ENCODE data around the gene BAIAP2.
A peak's percentile ranks its signal among the peaks of the same experiment; 100 is the strongest.

BAIAP2 gene

DNA sequence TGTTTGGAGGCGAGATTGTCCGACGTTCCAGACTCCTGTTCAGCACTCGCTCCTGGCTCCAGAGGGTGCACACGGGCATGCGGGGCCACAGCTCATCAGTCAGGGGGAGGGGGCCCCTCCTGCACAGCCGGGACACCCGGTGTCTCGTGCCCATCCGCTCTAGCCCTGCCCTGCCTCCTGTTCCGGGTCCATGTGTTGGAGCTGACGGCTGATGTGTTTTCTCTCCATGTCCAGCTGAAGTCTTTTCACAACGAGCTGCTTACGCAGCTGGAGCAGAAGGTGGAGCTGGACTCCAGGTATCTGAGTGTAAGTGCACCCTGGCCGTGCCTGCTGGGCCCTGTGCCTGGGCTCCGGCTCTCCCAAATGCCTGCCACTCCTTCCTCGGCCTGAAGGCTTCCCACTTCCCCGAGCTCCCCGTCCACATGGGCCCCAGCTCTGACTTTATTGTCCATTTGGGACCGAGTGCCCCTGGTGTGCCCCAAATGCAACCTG is 50.5 kb downstream of the BAIAP2 start:
- Histone ChIP-seq H3K9ac (ENCODE audit: insufficient read length) (no peak overlapping the region), H3K36me3 (ENCODE audit: insufficient read depth, low read length) (no peaks in the 10 kb centered on the region), H3K9me3 (ENCODE audit: low read depth, low read length) (no peaks in the 10 kb centered on the region), H3K4me3 (no peak overlapping the region), H3K27ac (no peak overlapping the region)
- TF ChIP-seq FOXP2 (optimal IDR thresholded peaks at IDR 0.05; ENCODE audit: control extremely low read depth, extremely low read length, insufficient read depth) = no peak
- no peak for TF ChIP-seq POLR2AphosphoS5 (IDR thresholded peaks at IDR 0.05; ENCODE audit: borderline replicate concordance, low read depth, low read length)
- no peak for TF ChIP-seq EZH2 (IDR thresholded peaks at IDR 0.05)
- DNase-seq (ENCODE audit: low read depth, low spot score) = no peak

DNA sequence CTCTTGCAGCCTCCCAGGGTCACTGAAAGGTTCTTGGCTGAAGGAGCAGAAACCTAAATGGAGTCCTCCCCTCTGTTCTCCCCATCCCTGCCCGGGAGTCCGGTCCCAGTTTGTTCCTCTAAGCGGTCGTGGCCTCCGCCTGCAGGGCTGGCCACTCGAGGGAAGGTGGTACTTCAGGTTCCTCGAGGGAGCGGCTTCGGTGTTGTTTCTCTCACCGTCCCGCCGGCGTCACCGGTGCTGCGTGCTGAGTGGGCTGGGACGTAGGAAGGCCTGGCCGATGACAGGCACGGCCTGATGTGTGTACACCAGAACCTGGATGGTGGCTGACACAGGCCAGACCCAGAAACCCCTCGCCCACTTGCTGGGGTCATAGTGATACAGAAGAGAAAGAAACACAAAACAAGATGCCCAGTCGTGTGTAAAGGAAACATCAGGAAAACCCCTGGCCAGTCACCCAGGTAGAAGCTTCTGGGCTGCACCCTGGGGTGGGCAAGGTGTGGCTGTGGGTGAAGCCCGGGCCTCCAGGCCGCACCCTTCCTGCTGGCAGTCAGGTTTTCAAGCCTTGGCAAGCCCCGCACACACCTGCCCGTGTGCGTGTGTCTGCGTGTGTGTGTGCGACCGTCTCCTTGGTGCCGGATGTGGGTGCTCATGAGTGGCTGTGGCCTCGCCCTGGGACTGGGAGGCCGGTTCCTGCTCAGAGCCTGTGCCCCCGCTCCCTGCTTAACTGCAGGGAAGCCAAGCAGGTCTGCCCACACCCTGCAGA is 52.0 kb downstream of the BAIAP2 start:
- Histone ChIP-seq H3K9ac (ENCODE audit: insufficient read length) (no peak overlapping the region), H3K36me3 (ENCODE audit: insufficient read depth, low read length) (no peaks in the 10 kb centered on the region), H3K27ac (no peak overlapping the region), H3K9me3 (ENCODE audit: low read depth, low read length) (no peaks in the 10 kb centered on the region), H3K4me3 (no peak overlapping the region)
- TF ChIP-seq POLR2AphosphoS5 (IDR thresholded peaks at IDR 0.05; ENCODE audit: borderline replicate concordance, low read depth, low read length) = no peak
- no peak for TF ChIP-seq EZH2 (IDR thresholded peaks at IDR 0.05)
- no peak for TF ChIP-seq FOXP2 (optimal IDR thresholded peaks at IDR 0.05; ENCODE audit: control extremely low read depth, extremely low read length, insufficient read depth)
- DNase-seq (ENCODE audit: low read depth, low spot score) = no peak

DNA sequence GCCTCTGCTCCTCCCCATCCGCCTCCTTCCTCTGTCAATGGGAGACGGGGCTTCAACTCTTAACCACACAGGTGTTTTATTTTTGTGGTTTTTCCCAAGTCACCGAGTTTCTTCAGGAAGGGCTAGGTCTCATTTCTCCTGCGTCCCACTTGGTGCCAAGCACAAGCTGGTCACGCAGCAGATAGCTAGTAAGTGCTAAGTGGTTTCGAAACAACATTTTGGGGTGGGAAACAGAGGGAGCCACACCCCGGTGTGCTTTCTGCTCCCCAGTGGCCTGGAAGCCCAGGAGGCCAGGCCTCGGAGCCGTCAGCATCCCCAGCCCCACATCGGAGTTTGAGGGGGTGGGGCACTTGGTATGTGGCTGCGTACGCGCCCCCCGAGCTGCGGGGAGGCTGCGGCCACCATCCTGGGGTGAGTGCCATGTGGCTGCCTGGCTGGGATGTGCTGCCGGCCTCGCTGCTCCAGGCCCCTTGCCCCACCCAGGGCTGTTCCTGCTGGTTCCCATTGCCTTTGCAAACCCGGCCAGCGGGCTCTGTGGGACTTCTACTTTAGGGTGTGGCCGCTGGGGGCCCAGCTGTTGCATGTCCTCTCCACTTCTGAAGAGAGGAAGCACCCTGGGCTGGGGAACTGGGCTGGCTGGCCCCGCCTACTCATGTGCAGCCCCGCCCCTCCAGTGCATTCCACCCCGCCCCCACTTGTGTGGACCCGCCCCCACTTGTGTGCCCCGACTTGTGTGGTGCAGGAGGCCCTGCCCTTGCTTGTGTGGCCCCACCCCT is 55.6 kb downstream of the BAIAP2 start:
- H3K9me3 ChIP-seq (ENCODE audit: low read depth, low read length) = no peaks in the 10 kb centered on the region
- H3K27ac ChIP-seq = no peak overlapping the region
- no peaks in the 10 kb centered on the region for H3K36me3 ChIP-seq (ENCODE audit: insufficient read depth, low read length)
- no peak for DNase-seq (ENCODE audit: low read depth, low spot score)
- no peak overlapping the region for H3K9ac ChIP-seq (ENCODE audit: insufficient read length)
- TF ChIP-seq POLR2AphosphoS5 (IDR thresholded peaks at IDR 0.05; ENCODE audit: borderline replicate concordance, low read depth, low read length) (no peak), EZH2 (IDR thresholded peaks at IDR 0.05) (no peak), FOXP2 (optimal IDR thresholded peaks at IDR 0.05; ENCODE audit: control extremely low read depth, extremely low read length, insufficient read depth) (no peak)
- peak overlapping the region; percentile 13; the same call in 1 of the 2 replicates for H3K4me3 ChIP-seq

GRCh38 chr17:81091154-81091553 is 56.2 kb downstream of the BAIAP2 start:
- no peak for DNase-seq (ENCODE audit: low read depth, low spot score)
- Histone ChIP-seq H3K9me3 (ENCODE audit: low read depth, low read length) (no peaks in the 10 kb centered on the region), H3K36me3 (ENCODE audit: insufficient read depth, low read length) (no peaks in the 10 kb centered on the region), H3K9ac (ENCODE audit: insufficient read length) (no peak overlapping the region), H3K4me3 (no peak overlapping the region), H3K27ac (peak overlapping the region; percentile 63; the same call in 1 of the 2 replicates)
- TF ChIP-seq POLR2AphosphoS5 (IDR thresholded peaks at IDR 0.05; ENCODE audit: borderline replicate concordance, low read depth, low read length) (no peak), FOXP2 (optimal IDR thresholded peaks at IDR 0.05; ENCODE audit: control extremely low read depth, extremely low read length, insufficient read depth) (no peak), EZH2 (IDR thresholded peaks at IDR 0.05) (no peak)

DNA sequence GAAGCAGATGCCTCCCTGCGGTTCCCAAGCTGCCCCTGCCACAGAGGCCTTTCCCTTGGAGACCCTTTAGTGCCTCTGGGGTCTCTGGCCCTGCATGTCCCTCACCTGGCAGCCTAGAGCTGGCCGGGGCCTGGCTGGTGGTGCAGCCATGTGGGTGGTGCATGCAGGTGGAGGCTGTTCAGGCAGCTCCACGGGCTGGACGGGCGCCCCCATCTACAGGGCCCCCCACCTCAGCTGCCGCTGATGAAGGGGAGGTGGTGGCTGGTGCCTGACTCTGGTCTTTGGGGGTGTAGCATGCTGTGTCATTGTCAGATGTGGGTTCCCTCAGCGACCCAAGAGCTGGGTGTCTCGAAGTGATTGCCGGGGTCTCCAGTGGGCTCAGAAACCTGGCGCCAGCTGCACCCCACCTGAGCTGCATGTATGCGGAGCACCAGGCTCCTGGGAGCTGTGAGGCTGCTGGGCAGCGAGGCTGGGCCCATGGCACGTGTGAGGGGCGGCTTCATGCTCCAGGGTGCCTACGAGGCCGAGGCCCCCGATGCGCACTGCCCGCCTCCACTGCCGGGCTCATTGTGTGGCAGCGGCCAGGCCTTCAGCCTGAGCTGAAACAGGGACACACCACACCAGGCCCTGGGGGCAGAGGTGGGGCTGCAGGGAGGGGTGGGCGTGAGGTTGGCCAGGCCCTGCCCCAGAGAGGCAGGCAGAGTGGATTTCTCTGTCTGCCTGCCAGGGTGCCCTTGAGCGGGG is 57.0 kb downstream of the BAIAP2 start:
- no peak overlapping the region for H3K9ac ChIP-seq (ENCODE audit: insufficient read length)
- H3K36me3 ChIP-seq (ENCODE audit: insufficient read depth, low read length) = no peaks in the 10 kb centered on the region
- no peak for DNase-seq (ENCODE audit: low read depth, low spot score)

GRCh38 chr17:81092518-81093095 is 57.7 kb downstream of the BAIAP2 start:
- no peaks in the 10 kb centered on the region for H3K36me3 ChIP-seq (ENCODE audit: insufficient read depth, low read length)
- peak overlapping the region; percentile 68 for H3K27ac ChIP-seq
- TF ChIP-seq POLR2AphosphoS5 (IDR thresholded peaks at IDR 0.05; ENCODE audit: borderline replicate concordance, low read depth, low read length) (no peak), EZH2 (IDR thresholded peaks at IDR 0.05) (no peak), FOXP2 (optimal IDR thresholded peaks at IDR 0.05; ENCODE audit: control extremely low read depth, extremely low read length, insufficient read depth) (no peak)
- DNase-seq (ENCODE audit: low read depth, low spot score) = no peak
- no peak overlapping the region for H3K4me3 ChIP-seq
- H3K9me3 ChIP-seq (ENCODE audit: low read depth, low read length) = no peaks in the 10 kb centered on the region
- no peak overlapping the region for H3K9ac ChIP-seq (ENCODE audit: insufficient read length)

More for the DNA sequence above, 57.0 kb downstream of the BAIAP2 start:
- Histone ChIP-seq H3K4me3 (no peak overlapping the region), H3K27ac (peak overlapping the region; percentile 68), H3K9me3 (ENCODE audit: low read depth, low read length) (no peaks in the 10 kb centered on the region)
- no peak for TF ChIP-seq FOXP2 (optimal IDR thresholded peaks at IDR 0.05; ENCODE audit: control extremely low read depth, extremely low read length, insufficient read depth)
- no peak for TF ChIP-seq POLR2AphosphoS5 (IDR thresholded peaks at IDR 0.05; ENCODE audit: borderline replicate concordance, low read depth, low read length)
- no peak for TF ChIP-seq EZH2 (IDR thresholded peaks at IDR 0.05)

GRCh38 chr17:81093619-81094508 is 58.9 kb downstream of the BAIAP2 start:
- Histone ChIP-seq H3K9me3 (ENCODE audit: low read depth, low read length) (no peaks in the 10 kb centered on the region), H3K4me3 (no peak overlapping the region), H3K36me3 (ENCODE audit: insufficient read depth, low read length) (no peaks in the 10 kb centered on the region), H3K27ac (peak overlapping the region; percentile 82), H3K9ac (ENCODE audit: insufficient read length) (no peak overlapping the region)
- TF ChIP-seq EZH2 (IDR thresholded peaks at IDR 0.05) (no peak), FOXP2 (optimal IDR thresholded peaks at IDR 0.05; ENCODE audit: control extremely low read depth, extremely low read length, insufficient read depth) (no peak), POLR2AphosphoS5 (IDR thresholded peaks at IDR 0.05; ENCODE audit: borderline replicate concordance, low read depth, low read length) (no peak)
- DNase-seq (ENCODE audit: low read depth, low spot score) = no peak
